Uterus (tissue), 2 donors: ENCODE results near the gene BCAN.

Source experiments
- POLR2A ChIP-seq, 2 donors: fragments of 450-650 bp; IDR thresholded peaks; one replicate each; pipeline ENCODE4 v1.6.1; 2016; ENCODE audit warnings: antibody characterized with exemption in 2 of 2, mild to moderate bottlenecking in 1 of 2, moderate library complexity in 1 of 2
- TF ChIP-seq, protein P1 (sequence below), 4 experiments: fragments of 200-600 bp in 2 of 4; fragments of 450-650 bp in 2 of 4; sonication (generic) in 2 of 4; IDR thresholded peaks; one replicate each; pipeline ENCODE4 v1.5.1; 2016 to 2019; ENCODE audit warnings: antibody characterized with exemption in 4 of 4, mild to moderate bottlenecking in 2 of 4, moderate library complexity in 1 of 4

GRCh38 chr1:156697481-156697880, 55.6 kb downstream of the BCAN start:
- TF ChIP-seq, protein P1, sequence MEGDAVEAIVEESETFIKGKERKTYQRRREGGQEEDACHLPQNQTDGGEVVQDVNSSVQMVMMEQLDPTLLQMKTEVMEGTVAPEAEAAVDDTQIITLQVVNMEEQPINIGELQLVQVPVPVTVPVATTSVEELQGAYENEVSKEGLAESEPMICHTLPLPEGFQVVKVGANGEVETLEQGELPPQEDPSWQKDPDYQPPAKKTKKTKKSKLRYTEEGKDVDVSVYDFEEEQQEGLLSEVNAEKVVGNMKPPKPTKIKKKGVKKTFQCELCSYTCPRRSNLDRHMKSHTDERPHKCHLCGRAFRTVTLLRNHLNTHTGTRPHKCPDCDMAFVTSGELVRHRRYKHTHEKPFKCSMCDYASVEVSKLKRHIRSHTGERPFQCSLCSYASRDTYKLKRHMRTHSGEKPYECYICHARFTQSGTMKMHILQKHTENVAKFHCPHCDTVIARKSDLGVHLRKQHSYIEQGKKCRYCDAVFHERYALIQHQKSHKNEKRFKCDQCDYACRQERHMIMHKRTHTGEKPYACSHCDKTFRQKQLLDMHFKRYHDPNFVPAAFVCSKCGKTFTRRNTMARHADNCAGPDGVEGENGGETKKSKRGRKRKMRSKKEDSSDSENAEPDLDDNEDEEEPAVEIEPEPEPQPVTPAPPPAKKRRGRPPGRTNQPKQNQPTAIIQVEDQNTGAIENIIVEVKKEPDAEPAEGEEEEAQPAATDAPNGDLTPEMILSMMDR (IDR thresholded peaks at IDR 0.05): no peak
- TF ChIP-seq POLR2A (IDR thresholded peaks at IDR 0.05): no peak
